ENCODE results near the gene SH3GL1.
"Not testable (repeated sequence)": the region's sequence is repeated elsewhere in the genome, so short reads cannot be mapped to it uniquely, and the experiment has no call there.

Gene SH3GL1

DNA sequence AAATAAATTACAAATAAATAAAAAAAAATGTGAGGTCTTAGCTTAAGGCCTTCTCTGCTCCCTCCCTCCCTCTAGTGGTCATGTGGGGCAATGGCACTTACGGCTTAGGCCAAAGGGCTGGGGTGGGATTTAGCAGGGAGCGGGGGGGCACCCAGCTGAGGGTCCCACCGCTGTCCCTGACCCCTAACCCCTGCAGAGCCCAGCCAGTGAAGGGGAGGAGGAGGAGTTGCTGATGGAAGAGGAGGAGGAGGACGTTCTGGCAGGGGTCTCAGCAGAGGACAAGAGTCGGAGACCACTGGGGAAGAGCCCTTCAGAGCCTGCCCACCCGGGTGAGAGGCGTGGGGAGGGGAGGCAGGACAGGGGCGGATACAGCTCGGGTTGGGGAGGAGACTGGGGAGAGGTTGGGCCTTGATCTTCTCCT, 47.6 kb downstream of the SH3GL1 start:
- peak; percentile 76 for ATAC-seq

DNA sequence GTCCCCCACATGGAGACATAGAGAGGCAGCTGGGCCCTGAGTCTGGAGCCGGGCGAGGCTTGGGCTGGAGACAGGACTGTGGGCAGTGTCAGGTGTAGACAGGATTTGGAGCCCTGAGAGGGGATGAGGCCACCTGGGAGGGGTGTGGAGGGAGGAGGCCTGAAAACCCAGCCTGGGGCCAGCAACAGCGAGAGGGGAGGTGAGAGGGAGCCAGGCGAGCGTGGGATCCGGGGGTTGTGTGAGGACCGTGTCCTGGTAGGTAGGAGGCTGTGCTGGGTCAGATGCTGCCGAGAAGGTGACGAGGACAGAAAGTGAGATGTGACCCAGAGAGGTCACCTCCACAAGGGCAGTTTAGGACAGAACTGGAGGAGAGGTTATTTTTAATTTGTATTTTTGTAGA, 49.6 kb downstream of the SH3GL1 start:
- no peak for TF ChIP-seq ZC3H10 (CRISPR knock-in tag; IDR thresholded peaks at IDR 0.05)
- no peak for TF ChIP-seq SNAI2 (CRISPR knock-in tag; IDR thresholded peaks at IDR 0.05)
- no peak for TF ChIP-seq GLIS3 (CRISPR knock-in tag; IDR thresholded peaks at IDR 0.05)
- no peak for TF ChIP-seq CSRNP3 (CRISPR knock-in tag; IDR thresholded peaks at IDR 0.05)
- TF ChIP-seq, protein P1, sequence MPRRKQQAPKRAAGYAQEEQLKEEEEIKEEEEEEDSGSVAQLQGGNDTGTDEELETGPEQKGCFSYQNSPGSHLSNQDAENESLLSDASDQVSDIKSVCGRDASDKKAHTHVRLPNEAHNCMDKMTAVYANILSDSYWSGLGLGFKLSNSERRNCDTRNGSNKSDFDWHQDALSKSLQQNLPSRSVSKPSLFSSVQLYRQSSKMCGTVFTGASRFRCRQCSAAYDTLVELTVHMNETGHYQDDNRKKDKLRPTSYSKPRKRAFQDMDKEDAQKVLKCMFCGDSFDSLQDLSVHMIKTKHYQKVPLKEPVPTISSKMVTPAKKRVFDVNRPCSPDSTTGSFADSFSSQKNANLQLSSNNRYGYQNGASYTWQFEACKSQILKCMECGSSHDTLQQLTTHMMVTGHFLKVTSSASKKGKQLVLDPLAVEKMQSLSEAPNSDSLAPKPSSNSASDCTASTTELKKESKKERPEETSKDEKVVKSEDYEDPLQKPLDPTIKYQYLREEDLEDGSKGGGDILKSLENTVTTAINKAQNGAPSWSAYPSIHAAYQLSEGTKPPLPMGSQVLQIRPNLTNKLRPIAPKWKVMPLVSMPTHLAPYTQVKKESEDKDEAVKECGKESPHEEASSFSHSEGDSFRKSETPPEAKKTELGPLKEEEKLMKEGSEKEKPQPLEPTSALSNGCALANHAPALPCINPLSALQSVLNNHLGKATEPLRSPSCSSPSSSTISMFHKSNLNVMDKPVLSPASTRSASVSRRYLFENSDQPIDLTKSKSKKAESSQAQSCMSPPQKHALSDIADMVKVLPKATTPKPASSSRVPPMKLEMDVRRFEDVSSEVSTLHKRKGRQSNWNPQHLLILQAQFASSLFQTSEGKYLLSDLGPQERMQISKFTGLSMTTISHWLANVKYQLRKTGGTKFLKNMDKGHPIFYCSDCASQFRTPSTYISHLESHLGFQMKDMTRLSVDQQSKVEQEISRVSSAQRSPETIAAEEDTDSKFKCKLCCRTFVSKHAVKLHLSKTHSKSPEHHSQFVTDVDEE (CRISPR knock-in tag; IDR thresholded peaks at IDR 0.05), result no peak
- ATAC-seq, result no peak

More for the DNA sequence above, 47.6 kb downstream of the SH3GL1 start:
- TF ChIP-seq ZC3H10 (CRISPR knock-in tag; IDR thresholded peaks at IDR 0.05), result no peak
- no peak for TF ChIP-seq PPARA (CRISPR knock-in tag; IDR thresholded peaks at IDR 0.05; ENCODE audit: borderline replicate concordance)

DNA sequence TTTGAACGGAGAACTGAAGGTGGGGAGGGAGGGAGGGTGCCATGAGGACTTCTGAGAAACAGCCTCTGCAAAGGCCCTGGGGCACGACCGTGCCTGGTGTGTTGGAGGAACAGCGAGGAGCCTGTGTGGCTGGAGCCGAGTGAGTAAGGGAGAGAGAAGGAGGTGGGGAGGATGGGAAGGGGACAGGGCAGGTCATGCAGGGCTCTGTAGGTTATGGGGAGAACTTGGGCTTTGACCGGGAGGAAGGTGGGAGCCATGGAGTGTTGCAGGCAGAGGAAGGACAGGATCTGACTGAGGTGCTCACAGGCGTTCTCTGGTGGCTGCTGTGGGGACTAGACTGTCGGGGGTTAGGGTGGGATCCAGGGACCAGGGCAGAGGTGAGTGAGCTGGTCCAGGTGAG, 50.2 kb downstream of the SH3GL1 start:
- TF ChIP-seq POU6F1 (CRISPR knock-in tag; IDR thresholded peaks at IDR 0.05; ENCODE audit: borderline replicate concordance, low read depth) (no peak), SNAI2 (CRISPR knock-in tag; IDR thresholded peaks at IDR 0.05) (no peak), GLIS3 (CRISPR knock-in tag; IDR thresholded peaks at IDR 0.05) (no peak), RARB (CRISPR knock-in tag; IDR thresholded peaks at IDR 0.05) (no peak), ARNTL (CRISPR knock-in tag; IDR thresholded peaks at IDR 0.05; ENCODE audit: borderline replicate concordance, low read depth) (no peak), ZNF8 (CRISPR knock-in tag; IDR thresholded peaks at IDR 0.05) (no peak), ZNF70 (CRISPR knock-in tag; IDR thresholded peaks at IDR 0.05) (no peak), ZFP30 (CRISPR knock-in tag; IDR thresholded peaks at IDR 0.05) (no peak), ESRRG (CRISPR knock-in tag; IDR thresholded peaks at IDR 0.05) (no peak), PPARA (CRISPR knock-in tag; IDR thresholded peaks at IDR 0.05; ENCODE audit: borderline replicate concordance) (no peak), OSR1 (CRISPR knock-in tag; IDR thresholded peaks at IDR 0.05) (no peak), ZC3H10 (CRISPR knock-in tag; IDR thresholded peaks at IDR 0.05) (no peak), TCF4 (CRISPR knock-in tag; IDR thresholded peaks at IDR 0.05; ENCODE audit: borderline replicate concordance) (no peak)
- TF ChIP-seq, protein P1 (CRISPR knock-in tag; IDR thresholded peaks at IDR 0.05), result no peak
- TF ChIP-seq, protein P2, sequence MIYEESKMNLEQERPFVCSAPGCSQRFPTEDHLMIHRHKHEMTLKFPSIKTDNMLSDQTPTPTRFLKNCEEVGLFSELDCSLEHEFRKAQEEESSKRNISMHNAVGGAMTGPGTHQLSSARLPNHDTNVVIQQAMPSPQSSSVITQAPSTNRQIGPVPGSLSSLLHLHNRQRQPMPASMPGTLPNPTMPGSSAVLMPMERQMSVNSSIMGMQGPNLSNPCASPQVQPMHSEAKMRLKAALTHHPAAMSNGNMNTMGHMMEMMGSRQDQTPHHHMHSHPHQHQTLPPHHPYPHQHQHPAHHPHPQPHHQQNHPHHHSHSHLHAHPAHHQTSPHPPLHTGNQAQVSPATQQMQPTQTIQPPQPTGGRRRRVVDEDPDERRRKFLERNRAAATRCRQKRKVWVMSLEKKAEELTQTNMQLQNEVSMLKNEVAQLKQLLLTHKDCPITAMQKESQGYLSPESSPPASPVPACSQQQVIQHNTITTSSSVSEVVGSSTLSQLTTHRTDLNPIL (CRISPR knock-in tag; IDR thresholded peaks at IDR 0.05; ENCODE audit: low read depth), result no peak
- ATAC-seq, result no peak

- ATAC-seq, result not testable (repeated sequence)
Observed at GRCh38 chr19:4349225-4349624, 51.1 kb downstream of the SH3GL1 start.

- no peak for TF ChIP-seq TOX (CRISPR knock-in tag; IDR thresholded peaks at IDR 0.05; ENCODE audit: borderline replicate concordance)
- TF ChIP-seq, protein P3, sequence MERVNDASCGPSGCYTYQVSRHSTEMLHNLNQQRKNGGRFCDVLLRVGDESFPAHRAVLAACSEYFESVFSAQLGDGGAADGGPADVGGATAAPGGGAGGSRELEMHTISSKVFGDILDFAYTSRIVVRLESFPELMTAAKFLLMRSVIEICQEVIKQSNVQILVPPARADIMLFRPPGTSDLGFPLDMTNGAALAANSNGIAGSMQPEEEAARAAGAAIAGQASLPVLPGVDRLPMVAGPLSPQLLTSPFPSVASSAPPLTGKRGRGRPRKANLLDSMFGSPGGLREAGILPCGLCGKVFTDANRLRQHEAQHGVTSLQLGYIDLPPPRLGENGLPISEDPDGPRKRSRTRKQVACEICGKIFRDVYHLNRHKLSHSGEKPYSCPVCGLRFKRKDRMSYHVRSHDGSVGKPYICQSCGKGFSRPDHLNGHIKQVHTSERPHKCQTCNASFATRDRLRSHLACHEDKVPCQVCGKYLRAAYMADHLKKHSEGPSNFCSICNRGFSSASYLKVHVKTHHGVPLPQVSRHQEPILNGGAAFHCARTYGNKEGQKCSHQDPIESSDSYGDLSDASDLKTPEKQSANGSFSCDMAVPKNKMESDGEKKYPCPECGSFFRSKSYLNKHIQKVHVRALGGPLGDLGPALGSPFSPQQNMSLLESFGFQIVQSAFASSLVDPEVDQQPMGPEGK (CRISPR knock-in tag; IDR thresholded peaks at IDR 0.05; ENCODE audit: borderline replicate concordance), result no peak
- TF ChIP-seq ZNF70 (CRISPR knock-in tag; IDR thresholded peaks at IDR 0.05), result no peak
- ATAC-seq, result no peak
Observed at GRCh38 chr19:4347521-4347920, 52.8 kb downstream of the SH3GL1 start.

Data from SK-N-SH treated with all-trans-retinoic acid at 6 μM for 48 hours (cell line).